ENCODE measurements around the gene ATL2.

Gene ATL2

GRCh38 chr2:38248707-38249106 is 128.4 kb downstream of the ATL2 start:
- no peak overlapping the region for H3K4me3 ChIP-seq (ENCODE audit: low read depth, low read length)
- no peak for TF ChIP-seq CTCF (IDR thresholded peaks at IDR 0.05; ENCODE audit: low read depth, low read length)
- no peak for DNase-seq (ENCODE audit: low read depth)

DNA sequence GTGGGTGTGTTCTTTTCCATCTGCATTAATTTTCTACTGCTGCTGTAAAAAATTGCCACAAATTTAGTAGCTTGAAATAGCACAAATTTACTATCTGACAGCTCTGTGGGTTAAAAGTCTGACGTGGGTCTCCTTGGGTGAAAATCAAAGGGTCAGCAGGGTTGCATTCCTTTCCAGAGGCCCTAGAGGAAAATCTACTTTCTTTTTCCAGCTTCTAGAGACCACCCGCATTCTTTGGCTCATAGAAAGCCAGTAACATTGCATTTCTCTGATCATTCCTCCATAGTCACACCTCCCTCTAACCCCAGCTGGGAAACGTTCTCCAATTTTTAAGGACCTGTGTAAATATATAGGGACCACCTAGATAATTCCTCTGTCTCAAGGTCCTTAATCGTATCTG is 128.8 kb downstream of the ATL2 start:
- no peak for TF ChIP-seq CTCF (IDR thresholded peaks at IDR 0.05; ENCODE audit: low read depth, low read length)
- TF ChIP-seq, protein P1, sequence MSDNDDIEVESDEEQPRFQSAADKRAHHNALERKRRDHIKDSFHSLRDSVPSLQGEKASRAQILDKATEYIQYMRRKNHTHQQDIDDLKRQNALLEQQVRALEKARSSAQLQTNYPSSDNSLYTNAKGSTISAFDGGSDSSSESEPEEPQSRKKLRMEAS (IDR thresholded peaks at IDR 0.05; ENCODE audit: low read depth, low read length), result no peak
- TF ChIP-seq MYC (IDR thresholded peaks at IDR 0.05; ENCODE audit: low read depth, low read length), result no peak
- no peak for TF ChIP-seq POLR2A (IDR thresholded peaks at IDR 0.05; ENCODE audit: extremely low read depth, insufficient read length)
- DNase-seq (ENCODE audit: low read depth), result no peak
- H3K4me3 ChIP-seq (ENCODE audit: low read depth, low read length), result no peak overlapping the region

GRCh38 chr2:38246105-38246504 is 131.0 kb downstream of the ATL2 start:
- no peak for DNase-seq (ENCODE audit: low read depth)
- TF ChIP-seq MYC (IDR thresholded peaks at IDR 0.05; ENCODE audit: low read depth, low read length), result no peak
- no peak overlapping the region for H3K4me3 ChIP-seq (ENCODE audit: low read depth, low read length)

- TF ChIP-seq MYC (IDR thresholded peaks at IDR 0.05; ENCODE audit: low read depth, low read length) (no peak), POLR2A (IDR thresholded peaks at IDR 0.05; ENCODE audit: extremely low read depth, insufficient read length) (no peak)
- DNase-seq (ENCODE audit: low read depth), result no peak
- H3K4me3 ChIP-seq (ENCODE audit: low read depth, low read length), result no peak overlapping the region
Measured at GRCh38 chr2:38245114-38245641, 131.9 kb downstream of the ATL2 start.

- H3K4me3 ChIP-seq (ENCODE audit: low read depth, low read length), result no peak overlapping the region
- TF ChIP-seq MYC (IDR thresholded peaks at IDR 0.05; ENCODE audit: low read depth, low read length) (no peak), POLR2A (IDR thresholded peaks at IDR 0.05; ENCODE audit: extremely low read depth, insufficient read length) (no peak), CTCF (IDR thresholded peaks at IDR 0.05; ENCODE audit: low read depth, low read length) (no peak)
- TF ChIP-seq, protein P1 (IDR thresholded peaks at IDR 0.05; ENCODE audit: low read depth, low read length), result no peak
- no peak for DNase-seq (ENCODE audit: low read depth)
Measured at GRCh38 chr2:38244301-38244700, 132.8 kb downstream of the ATL2 start.

All from NB4 (cell line).